Neuronal stem cell (in vitro differentiated cells): ENCODE measurements around the gene SLC6A16. TPM values are rescaled to one million over a fixed set of nuclear protein-coding genes. Genes with fewer than 3 reads are reported as not detected.

Experiments
- DNase-seq: peaks from one replicate; pipeline ENCODE4 v3.0.0-alpha.2; 2013; ENCODE audit warnings: low spot score
- H2AFZ ChIP-seq: one replicate; pipeline ENCODE4 v1.6.1; 2013; ENCODE audit warnings: mild to moderate bottlenecking, low read length, inconsistent platforms
- H2AK5ac ChIP-seq: 2 replicates; pipeline ENCODE4 v1.6.1; 2013; ENCODE audit warnings: low read depth, mild to moderate bottlenecking, inconsistent platforms, low read length, moderate library complexity, mixed read lengths
- H2BK120ac ChIP-seq: 2 replicates; pipeline ENCODE4 v1.6.1; 2013; ENCODE audit warnings: low read depth, mild to moderate bottlenecking, inconsistent platforms, low read length, moderate library complexity, mixed read lengths
- H2BK12ac ChIP-seq: one replicate; pipeline ENCODE4 v1.6.1; 2013; ENCODE audit warnings: low read length, inconsistent platforms
- H2BK15ac ChIP-seq: 2 replicates; pipeline ENCODE4 v1.6.1; 2013; ENCODE audit warnings: mild to moderate bottlenecking, low read length, inconsistent platforms, mixed read lengths
- H2BK5ac ChIP-seq: one replicate; pipeline ENCODE4 v1.6.1; 2013; ENCODE audit warnings: inconsistent platforms, mild to moderate bottlenecking, low read length, moderate library complexity
- H3K14ac ChIP-seq: one replicate; pipeline ENCODE4 v1.6.1; 2013; ENCODE audit warnings: low read length, inconsistent platforms
- H3K18ac ChIP-seq: 2 replicates; pipeline ENCODE4 v1.6.1; 2013; ENCODE audit warnings: low read length, inconsistent platforms
- H3K23ac ChIP-seq: 2 replicates; pipeline ENCODE4 v1.6.1; 2013; ENCODE audit warnings: low read depth, mild to moderate bottlenecking, mixed read lengths, low read length, inconsistent platforms; ENCODE audit not compliant: poor library complexity
- H3K27ac ChIP-seq: replicated peaks from 3 replicates; pipeline ENCODE4 v1.5.1; 2013; ENCODE audit warnings: low read length, inconsistent platforms
- H3K27me3 ChIP-seq, 3 experiments: 2 replicates each; pipeline ENCODE4 v1.6.1; 2013; ENCODE audit warnings: low read length in 3 of 3, mild to moderate bottlenecking in 2 of 3, inconsistent platforms in 1 of 3, low read depth in 1 of 3, mixed read lengths in 1 of 3, moderate library complexity in 1 of 3; ENCODE audit not compliant: control insufficient read depth in 3 of 3, insufficient read depth in 3 of 3
- H3K36me3 ChIP-seq, 2 donors: replicated peaks in 1 of 2; 2 replicates each; pipeline ENCODE4 v1.6.1; 2013; ENCODE audit warnings: low read length in 2 of 2; ENCODE audit not compliant: control insufficient read depth in 2 of 2, insufficient read depth in 2 of 2
- H3K4ac ChIP-seq: 2 replicates; pipeline ENCODE4 v1.6.1; 2013; ENCODE audit warnings: inconsistent platforms, mild to moderate bottlenecking, low read length, moderate library complexity
- H3K4me1 ChIP-seq, 2 donors: 1 replicate in 1 of 2; 2 replicates in 1 of 2; pipeline ENCODE4 v1.6.1; 2013; ENCODE audit warnings: low read length in 2 of 2, low read depth in 1 of 2; ENCODE audit not compliant: control insufficient read depth in 2 of 2, insufficient read depth in 1 of 2
- H3K4me2 ChIP-seq: one replicate; pipeline ENCODE4 v1.6.1; 2013; ENCODE audit warnings: mild to moderate bottlenecking, low read length, inconsistent platforms; ENCODE audit not compliant: insufficient read depth, poor library complexity, severe bottlenecking
- H3K4me3 ChIP-seq, 2 donors: 2 replicates each; pipeline ENCODE4 v1.5.1; 2013; ENCODE audit warnings: low read length in 2 of 2, mild to moderate bottlenecking in 2 of 2, inconsistent platforms in 1 of 2, moderate library complexity in 1 of 2
- H3K79me1 ChIP-seq: one replicate; pipeline ENCODE4 v1.6.1; 2013; ENCODE audit warnings: low read depth, mild to moderate bottlenecking, inconsistent platforms, low read length, moderate library complexity
- H3K9ac ChIP-seq: one replicate; pipeline ENCODE4 v1.6.1; 2013; ENCODE audit warnings: mild to moderate bottlenecking, low read depth, low read length, inconsistent platforms; ENCODE audit not compliant: poor library complexity
- H3K9me3 ChIP-seq, 2 donors: replicated peaks in 1 of 2; 2 replicates each; pipeline versions ENCODE3 to v1.6.1; 2013; ENCODE audit warnings: low read length in 2 of 2, mild to moderate bottlenecking in 2 of 2, inconsistent platforms in 1 of 2, low read depth in 1 of 2, mixed read lengths in 1 of 2, moderate library complexity in 1 of 2; ENCODE audit not compliant: control insufficient read depth in 2 of 2, insufficient read depth in 1 of 2
- H4K8ac ChIP-seq: one replicate; pipeline ENCODE4 v1.6.1; 2013; ENCODE audit warnings: low read depth, mild to moderate bottlenecking, inconsistent platforms, low read length, moderate library complexity
- H4K91ac ChIP-seq: one replicate; pipeline ENCODE4 v1.6.1; 2013; ENCODE audit warnings: low read length, low read depth, mild to moderate bottlenecking, inconsistent platforms; ENCODE audit not compliant: poor library complexity
- WGBS, 2 donors: extraction: QIAGEN DNeasy Blood & Tissue Kit; methylation state at CpG; one replicate each; pipeline ENCODE4 v1.1.7; 2013; ENCODE audit warnings: missing lambda C conversion rate in 2 of 2, mixed read lengths in 1 of 2; ENCODE audit not compliant: insufficient read length in 2 of 2, insufficient replicate concordance in 1 of 2; ENCODE audit errors: extremely low coverage in 2 of 2; 5-methylcytosine and 5-hydroxymethylcytosine counted together
- small RNA-seq: library from polyadenylated mRNA; stranded (forward); fragments of <200 nt; extraction: miRNeasy Mini kit (QIAGEN cat#:217004); gene quantifications from one replicate; pipeline ENCODE3, GENCODE V24; 2013; ENCODE audit not compliant: insufficient read depth

SLC6A16 gene

DNA sequence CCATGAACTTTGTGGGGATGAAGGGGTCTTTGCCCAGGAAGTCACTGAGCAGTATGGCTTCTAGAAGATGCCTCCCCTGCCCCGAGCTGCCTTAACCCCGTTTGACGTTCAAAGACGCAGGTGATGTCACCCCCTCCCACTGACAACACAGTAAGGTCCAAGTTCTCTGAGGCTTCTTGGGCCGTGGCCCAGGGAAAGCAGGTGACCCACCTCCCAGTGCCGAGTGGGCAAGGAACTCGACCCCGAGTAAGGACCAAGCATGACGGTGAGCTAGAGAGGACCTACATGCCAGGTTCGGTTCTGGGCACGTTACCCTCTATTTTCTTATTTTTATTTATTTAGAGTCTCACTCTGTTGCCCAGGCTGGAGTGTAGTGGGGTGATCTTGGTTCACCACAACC, 81.3 kb downstream of the SLC6A16 start:
- no peak overlapping the region for H4K91ac ChIP-seq
- WGBS, 2 donors, result no CpG with 5 or more reads among the region's 11 CpGs
- no peak overlapping the region for H3K4me2 ChIP-seq
- no peak overlapping the region for H3K14ac ChIP-seq
- H3K9ac ChIP-seq, result no peak overlapping the region
- no peaks in the 10 kb centered on the region for H3K4me1 ChIP-seq
- H3K9me3 ChIP-seq, result no peaks in the 10 kb centered on the region
- no peak overlapping the region for H2AK5ac ChIP-seq
- H3K4ac ChIP-seq, result no peak overlapping the region
- H2BK120ac ChIP-seq, result no peak overlapping the region
- no peak overlapping the region for H3K18ac ChIP-seq
- no peak overlapping the region for H3K23ac ChIP-seq
- no peak overlapping the region for H3K27ac ChIP-seq
- H3K79me1 ChIP-seq, result no peaks in the 10 kb centered on the region
- H3K36me3 ChIP-seq, result no peaks in the 10 kb centered on the region
- H2BK12ac ChIP-seq, result no peak overlapping the region
- no peak overlapping the region for H4K8ac ChIP-seq
- H3K27me3 ChIP-seq, result no peaks in the 10 kb centered on the region
- H2AFZ ChIP-seq, result no peak overlapping the region
- no peak overlapping the region for H2BK15ac ChIP-seq
- no peak for DNase-seq
- H3K4me3 ChIP-seq, result no peak overlapping the region
- H2BK5ac ChIP-seq, result no peak overlapping the region

DNA sequence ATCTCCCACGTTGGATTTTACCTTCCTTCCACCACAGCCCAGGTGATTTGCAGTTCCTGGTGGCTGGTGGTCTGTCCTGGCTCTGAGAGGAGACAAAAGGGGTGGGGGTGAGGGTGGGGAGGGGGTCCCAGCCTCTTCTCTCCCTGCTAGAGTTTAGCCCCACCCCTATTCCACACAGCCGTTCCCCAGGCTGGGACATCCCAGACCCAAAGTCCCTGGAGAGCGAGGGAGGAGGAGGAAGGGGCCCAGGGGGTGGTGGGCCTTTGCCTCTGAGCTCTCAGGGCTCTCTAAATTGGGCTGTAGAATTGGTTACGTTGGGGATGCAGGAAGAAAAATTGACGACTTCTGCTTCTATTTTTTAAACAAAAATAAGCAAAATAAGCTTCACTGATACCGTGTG, 81.9 kb downstream of the SLC6A16 start:
- Histone ChIP-seq H3K4me3 (no peak overlapping the region), H3K27ac (no peak overlapping the region), H3K14ac (no peak overlapping the region), H3K36me3 (no peaks in the 10 kb centered on the region), H3K9me3 (no peaks in the 10 kb centered on the region), H3K23ac (no peak overlapping the region), H3K79me1 (no peaks in the 10 kb centered on the region), H4K91ac (no peak overlapping the region), H2AK5ac (no peak overlapping the region), H4K8ac (no peak overlapping the region), H3K4me1 (no peaks in the 10 kb centered on the region), H3K4me2 (no peak overlapping the region), H3K4ac (no peak overlapping the region), H2BK5ac (no peak overlapping the region), H3K27me3 (no peaks in the 10 kb centered on the region), H2BK15ac (no peak overlapping the region), H2BK12ac (no peak overlapping the region), H2AFZ (peak overlapping the region; percentile 29), H2BK120ac (no peak overlapping the region), H3K9ac (no peak overlapping the region), H3K18ac (no peak overlapping the region)
- no peak for DNase-seq
- no CpG with 5 or more reads among the region's 6 CpGs for WGBS, 2 donors

DNA sequence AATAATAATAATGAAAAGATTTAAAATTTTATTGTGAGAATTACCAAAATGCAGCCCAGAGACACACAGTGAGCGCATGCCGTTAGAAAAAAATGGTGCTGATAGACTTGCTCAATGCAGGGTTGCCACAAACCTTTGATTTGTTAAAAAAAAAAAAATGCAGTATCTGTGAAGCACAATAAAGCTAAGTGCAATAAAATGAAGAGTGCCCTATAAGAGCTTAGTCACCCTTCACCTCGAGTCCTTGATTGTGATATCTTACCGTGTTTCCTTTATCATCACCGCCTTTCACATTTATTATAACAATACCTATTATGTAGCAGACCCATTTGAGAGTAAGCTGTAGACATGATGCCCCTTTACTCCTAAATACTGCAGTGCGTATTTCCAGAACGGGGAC, 83.2 kb downstream of the SLC6A16 start:
- Histone ChIP-seq H3K27me3 (no peaks in the 10 kb centered on the region), H3K4me1 (no peaks in the 10 kb centered on the region), H4K8ac (no peak overlapping the region), H2BK12ac (no peak overlapping the region), H2BK5ac (no peak overlapping the region), H3K9me3 (no peaks in the 10 kb centered on the region), H3K18ac (no peak overlapping the region), H3K4ac (no peak overlapping the region), H2AFZ (no peak overlapping the region), H3K4me3 (no peak overlapping the region), H2BK120ac (no peak overlapping the region), H4K91ac (no peak overlapping the region), H3K23ac (no peak overlapping the region), H2BK15ac (no peak overlapping the region), H3K27ac (no peak overlapping the region), H3K4me2 (no peak overlapping the region), H3K9ac (no peak overlapping the region), H3K36me3 (no peaks in the 10 kb centered on the region), H3K14ac (no peak overlapping the region), H3K79me1 (no peaks in the 10 kb centered on the region), H2AK5ac (no peak overlapping the region)
- no peak for DNase-seq
- no CpG with 5 or more reads among the region's 7 CpGs for WGBS, 2 donors

Small RNA genes within 50 kb of the gene (small RNA-seq; reads per million reads assigned to genes)
- gene MIR4324, result not detected
